ENCODE measurements around the gene DENND11.

- TF ChIP-seq, protein P1, sequence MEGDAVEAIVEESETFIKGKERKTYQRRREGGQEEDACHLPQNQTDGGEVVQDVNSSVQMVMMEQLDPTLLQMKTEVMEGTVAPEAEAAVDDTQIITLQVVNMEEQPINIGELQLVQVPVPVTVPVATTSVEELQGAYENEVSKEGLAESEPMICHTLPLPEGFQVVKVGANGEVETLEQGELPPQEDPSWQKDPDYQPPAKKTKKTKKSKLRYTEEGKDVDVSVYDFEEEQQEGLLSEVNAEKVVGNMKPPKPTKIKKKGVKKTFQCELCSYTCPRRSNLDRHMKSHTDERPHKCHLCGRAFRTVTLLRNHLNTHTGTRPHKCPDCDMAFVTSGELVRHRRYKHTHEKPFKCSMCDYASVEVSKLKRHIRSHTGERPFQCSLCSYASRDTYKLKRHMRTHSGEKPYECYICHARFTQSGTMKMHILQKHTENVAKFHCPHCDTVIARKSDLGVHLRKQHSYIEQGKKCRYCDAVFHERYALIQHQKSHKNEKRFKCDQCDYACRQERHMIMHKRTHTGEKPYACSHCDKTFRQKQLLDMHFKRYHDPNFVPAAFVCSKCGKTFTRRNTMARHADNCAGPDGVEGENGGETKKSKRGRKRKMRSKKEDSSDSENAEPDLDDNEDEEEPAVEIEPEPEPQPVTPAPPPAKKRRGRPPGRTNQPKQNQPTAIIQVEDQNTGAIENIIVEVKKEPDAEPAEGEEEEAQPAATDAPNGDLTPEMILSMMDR (IDR thresholded peaks at IDR 0.05; ENCODE audit: insufficient read depth, low read length, poor library complexity, severe bottlenecking) = no peak
- TF ChIP-seq EZH2phosphoT487 (conservative IDR thresholded peaks at IDR 0.05; ENCODE audit: low read length) = no peak
These were observed 10.0 kb downstream of the DENND11 start for GRCh38 chr7:141691961-141692360.

Data from SU-DHL-6 (cell line).